Suprapubic skin (tissue), 4 donors: Measurements from ENCODE around the gene REEP6. TPM values are rescaled to one million over a fixed set of nuclear protein-coding genes. Genes with fewer than 3 reads are reported as not detected.
"Not testable (repeated sequence)": the region's sequence is repeated elsewhere in the genome, so short reads cannot be mapped to it uniquely, and the experiment has no call there.

Experiments used
- DNase-seq, 2 donors: peaks; one replicate each; pipeline ENCODE4 v3.0.0-alpha.2; 2019; ENCODE audit warnings: low spot score in 2 of 2
- H3K27ac ChIP-seq: fragments of 200-600 bp; sonication (generic); one replicate; pipeline ENCODE4 v1.5.1; 2019
- H3K27me3 ChIP-seq: fragments of 200-600 bp; sonication (generic); one replicate; pipeline ENCODE4 v1.5.1; 2019
- H3K36me3 ChIP-seq: fragments of 200-600 bp; sonication (generic); one replicate; pipeline ENCODE4 v1.5.1; 2019
- H3K4me1 ChIP-seq: fragments of 200-600 bp; sonication (generic); one replicate; pipeline ENCODE4 v1.5.1; 2019
- H3K4me3 ChIP-seq: fragments of 200-600 bp; sonication (generic); one replicate; pipeline ENCODE4 v1.5.1; 2019; ENCODE audit warnings: mild to moderate bottlenecking
- H3K9me3 ChIP-seq: fragments of 200-600 bp; sonication (generic); one replicate; pipeline ENCODE4 v1.5.1; 2019
- EP300 ChIP-seq: sonication (generic); formaldehyde crosslinking; IDR thresholded peaks from one replicate; pipeline ENCODE4 v1.6.1; 2017; ENCODE audit warnings: antibody characterized with exemption
- POLR2A ChIP-seq, 2 donors: fragments of 450-650 bp; IDR thresholded peaks; one replicate each; pipeline ENCODE4 v1.6.1; 2017; ENCODE audit warnings: antibody characterized with exemption in 2 of 2, mild to moderate bottlenecking in 2 of 2, moderate library complexity in 2 of 2
- POLR2AphosphoS5 ChIP-seq, 3 donors: sonication (generic); formaldehyde crosslinking; IDR thresholded peaks; one replicate each; pipeline ENCODE4 v1.6.1; 2017; ENCODE audit warnings: antibody characterized with exemption in 3 of 3
- WGBS: methylation state at CpG from one replicate; pipeline ENCODE4 v1.1.5; 2018; 5-methylcytosine and 5-hydroxymethylcytosine counted together
- total RNA-seq, 4 donors: library from RNA; depleted of rRNA; stranded (reverse); fragments of >200 nt; gene quantifications; one replicate each; pipeline ENCODE4 v1.1.0, GENCODE V29; 2016
- TF ChIP-seq, protein P1 (sequence below), 2 donors: fragments of 200-600 bp in 1 of 2; fragments of 450-650 bp in 1 of 2; sonication (generic) in 1 of 2; IDR thresholded peaks; one replicate each; pipeline ENCODE4 v1.5.1; 2016 to 2019; ENCODE audit warnings: antibody characterized with exemption in 2 of 2, mild to moderate bottlenecking in 1 of 2, moderate library complexity in 1 of 2

The REEP6 gene
- total RNA-seq, 4 donors from 2014 or later, result 3.2 to 11.8 (median 8.1) TPM

DNA sequence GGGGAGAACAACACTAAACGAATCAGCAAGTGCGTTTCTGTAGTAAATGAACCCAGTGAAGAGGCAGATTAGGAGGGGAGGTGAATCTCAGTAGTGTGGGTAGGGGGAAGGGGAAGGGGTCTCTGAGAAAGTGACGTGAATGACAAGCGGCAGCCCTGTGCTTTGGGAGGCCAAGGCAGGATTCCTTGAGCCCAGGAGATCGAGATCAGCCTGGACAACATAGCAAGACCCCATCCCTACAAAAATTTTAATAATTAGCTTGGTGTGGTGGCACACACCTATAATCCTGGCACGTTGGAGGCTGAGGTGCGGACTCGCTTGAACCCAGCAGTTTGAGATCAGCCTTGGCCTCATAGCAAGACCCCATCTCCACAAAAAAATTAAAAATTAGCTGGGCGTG, 41.0 kb downstream of the REEP6 start:
- H3K27ac ChIP-seq, result no peak overlapping the region
- H3K36me3 ChIP-seq, result no peaks in the 10 kb centered on the region
- 91% methylated on average over 9 of the region's 9 CpGs for WGBS
- H3K4me1 ChIP-seq, result no peaks in the 10 kb centered on the region
- H3K9me3 ChIP-seq, result no peaks in the 10 kb centered on the region
- no peak for DNase-seq
- peaks cover 64% of the 10 kb centered on the region for H3K27me3 ChIP-seq
- TF ChIP-seq EP300 (no peak), POLR2A (IDR thresholded peaks at IDR 0.05) (no peak), POLR2AphosphoS5 (IDR thresholded peaks at IDR 0.05) (no peak)
- TF ChIP-seq, protein P1, sequence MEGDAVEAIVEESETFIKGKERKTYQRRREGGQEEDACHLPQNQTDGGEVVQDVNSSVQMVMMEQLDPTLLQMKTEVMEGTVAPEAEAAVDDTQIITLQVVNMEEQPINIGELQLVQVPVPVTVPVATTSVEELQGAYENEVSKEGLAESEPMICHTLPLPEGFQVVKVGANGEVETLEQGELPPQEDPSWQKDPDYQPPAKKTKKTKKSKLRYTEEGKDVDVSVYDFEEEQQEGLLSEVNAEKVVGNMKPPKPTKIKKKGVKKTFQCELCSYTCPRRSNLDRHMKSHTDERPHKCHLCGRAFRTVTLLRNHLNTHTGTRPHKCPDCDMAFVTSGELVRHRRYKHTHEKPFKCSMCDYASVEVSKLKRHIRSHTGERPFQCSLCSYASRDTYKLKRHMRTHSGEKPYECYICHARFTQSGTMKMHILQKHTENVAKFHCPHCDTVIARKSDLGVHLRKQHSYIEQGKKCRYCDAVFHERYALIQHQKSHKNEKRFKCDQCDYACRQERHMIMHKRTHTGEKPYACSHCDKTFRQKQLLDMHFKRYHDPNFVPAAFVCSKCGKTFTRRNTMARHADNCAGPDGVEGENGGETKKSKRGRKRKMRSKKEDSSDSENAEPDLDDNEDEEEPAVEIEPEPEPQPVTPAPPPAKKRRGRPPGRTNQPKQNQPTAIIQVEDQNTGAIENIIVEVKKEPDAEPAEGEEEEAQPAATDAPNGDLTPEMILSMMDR (IDR thresholded peaks at IDR 0.05), result no peak
- H3K4me3 ChIP-seq, result no peak overlapping the region

DNA sequence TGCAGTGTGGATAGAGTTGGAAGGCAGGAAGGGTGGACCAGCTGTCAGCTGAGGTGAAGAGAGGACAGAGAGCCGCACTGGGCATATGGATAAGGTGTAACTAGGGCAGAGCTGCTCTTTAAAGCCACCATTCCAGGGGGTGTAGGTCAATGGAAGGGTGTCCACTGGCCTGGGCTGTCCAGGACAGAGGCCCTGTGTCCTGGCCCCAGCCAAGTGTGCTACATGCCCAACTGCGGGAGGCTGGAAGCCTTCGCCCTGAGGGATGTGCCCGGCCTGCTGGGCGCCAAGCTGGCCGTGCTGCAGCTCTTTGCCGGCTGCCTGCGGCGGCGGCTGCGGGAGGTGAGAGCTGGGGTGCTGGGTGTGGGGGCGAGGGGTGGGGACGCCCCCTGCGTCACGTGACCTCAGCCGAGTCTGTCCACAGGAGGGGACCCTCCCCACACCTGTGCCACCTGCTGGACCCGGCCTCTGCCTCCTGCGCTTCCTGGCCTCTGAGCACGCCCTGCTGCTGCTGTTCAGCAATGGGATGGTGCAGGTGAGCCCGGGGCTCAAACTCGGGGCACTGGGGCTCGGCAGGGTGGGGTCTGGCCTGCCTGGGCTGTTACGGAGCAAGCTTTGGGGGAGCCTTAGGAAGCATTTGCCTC, 42.6 kb downstream of the REEP6 start:
- H3K4me1 ChIP-seq, result peaks cover under 1% of the 10 kb centered on the region
- TF ChIP-seq EP300 (no peak), POLR2AphosphoS5 (IDR thresholded peaks at IDR 0.05) (no peak), POLR2A (IDR thresholded peaks at IDR 0.05) (no peak)
- TF ChIP-seq, protein P1 (IDR thresholded peaks at IDR 0.05), result no peak
- DNase-seq, result no peak
- H3K4me3 ChIP-seq, result no peak overlapping the region
- no peaks in the 10 kb centered on the region for H3K36me3 ChIP-seq
- peaks cover 61% of the 10 kb centered on the region for H3K27me3 ChIP-seq
- 83% methylated on average over 12 of the region's 23 CpGs for WGBS
- no peaks in the 10 kb centered on the region for H3K9me3 ChIP-seq
- no peak overlapping the region for H3K27ac ChIP-seq

- peaks cover 53% of the 10 kb centered on the region for H3K27me3 ChIP-seq
- H3K4me1 ChIP-seq, result peaks cover 6% of the 10 kb centered on the region
- H3K4me3 ChIP-seq, result no peak overlapping the region
- H3K9me3 ChIP-seq, result no peaks in the 10 kb centered on the region
- H3K36me3 ChIP-seq, result no peaks in the 10 kb centered on the region
- no peak for DNase-seq
- H3K27ac ChIP-seq, result no peak overlapping the region
- TF ChIP-seq POLR2A (IDR thresholded peaks at IDR 0.05), result no peak
- TF ChIP-seq POLR2AphosphoS5 (IDR thresholded peaks at IDR 0.05), result no peak
- no peak for TF ChIP-seq EP300
- TF ChIP-seq, protein P1 (IDR thresholded peaks at IDR 0.05), result no peak
- 89% methylated on average over 8 of the region's 14 CpGs for WGBS
Observed at GRCh38 chr19:1534972-1535371, 44.0 kb downstream of the REEP6 start.

- H3K4me1 ChIP-seq, H3K4me3 ChIP-seq, H3K9me3 ChIP-seq, H3K27ac ChIP-seq, DNase-seq, H3K36me3 ChIP-seq: not testable (repeated sequence)
- WGBS, result 99% methylated on average over 7 of the region's 7 CpGs
- H3K27me3 ChIP-seq, result peaks cover 55% of the 10 kb centered on the region
Observed at GRCh38 chr19:1535699-1536098, 44.7 kb downstream of the REEP6 start.

DNA sequence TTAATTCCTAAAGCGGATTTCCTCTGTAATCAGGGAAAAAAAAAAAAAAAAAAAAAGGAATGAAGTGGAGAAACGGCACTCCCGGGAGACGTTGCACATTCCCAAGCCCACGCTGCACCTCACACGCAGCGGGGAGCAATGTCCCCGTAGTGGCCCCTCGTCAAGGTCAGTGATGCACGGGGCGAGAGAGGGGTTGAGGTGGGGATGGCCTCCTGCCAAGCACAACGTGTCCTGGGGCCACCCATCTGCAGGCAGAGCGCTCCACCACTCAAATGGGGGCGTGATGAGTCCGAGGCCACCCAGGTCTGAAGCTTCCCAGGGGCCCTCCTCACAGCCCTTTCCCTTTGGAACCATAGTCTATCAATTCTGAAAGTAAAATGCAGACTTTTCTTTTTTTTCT, 48.0 kb downstream of the REEP6 start:
- no peaks in the 10 kb centered on the region for H3K36me3 ChIP-seq
- TF ChIP-seq POLR2AphosphoS5 (IDR thresholded peaks at IDR 0.05), result no peak
- TF ChIP-seq, protein P1 (IDR thresholded peaks at IDR 0.05), result no peak
- TF ChIP-seq EP300, result no peak
- no peak for TF ChIP-seq POLR2A (IDR thresholded peaks at IDR 0.05)
- WGBS, result 25% methylated on average over 15 of the region's 15 CpGs
- no peak for DNase-seq
- no peak overlapping the region for H3K4me3 ChIP-seq
- no peaks in the 10 kb centered on the region for H3K9me3 ChIP-seq
- H3K27ac ChIP-seq, result no peak overlapping the region
- H3K4me1 ChIP-seq, result peaks cover 6% of the 10 kb centered on the region
- peaks cover 31% of the 10 kb centered on the region for H3K27me3 ChIP-seq

- H3K27me3 ChIP-seq, result peaks cover 30% of the 10 kb centered on the region
- not testable (repeated sequence) for H3K9me3 ChIP-seq, H3K4me3 ChIP-seq, DNase-seq, H3K36me3 ChIP-seq, H3K27ac ChIP-seq, H3K4me1 ChIP-seq
- 92% methylated on average over 11 of the region's 11 CpGs for WGBS
Observed at GRCh38 chr19:1539749-1540148, 48.8 kb downstream of the REEP6 start.
